IPS-15b (cell line): Measurements from ENCODE around the gene RAB33B.
"Not testable (repeated sequence)": the region's sequence is repeated elsewhere in the genome, so short reads cannot be mapped to it uniquely, and the experiment has no call there.

Source experiments
- H3K27me3 ChIP-seq: one replicate; pipeline ENCODE4 v1.6.1; 2013; ENCODE audit warnings: low read length; ENCODE audit not compliant: control insufficient read depth, insufficient read depth
- H3K36me3 ChIP-seq: one replicate; pipeline ENCODE4 v1.6.1; 2013; ENCODE audit warnings: low read length; ENCODE audit not compliant: control insufficient read depth, insufficient read depth
- H3K4me1 ChIP-seq: one replicate; pipeline ENCODE4 v1.6.1; 2013; ENCODE audit warnings: mild to moderate bottlenecking, low read length; ENCODE audit not compliant: control insufficient read depth, insufficient read depth
- H3K4me3 ChIP-seq: one replicate; pipeline ENCODE4 v1.5.1; 2013; ENCODE audit warnings: low read depth, low read length
- H3K9ac ChIP-seq: one replicate; pipeline ENCODE4 v1.6.1; 2013; ENCODE audit warnings: low read depth, mild to moderate bottlenecking, low read length
- H3K9me3 ChIP-seq: one replicate; pipeline ENCODE4 v1.6.1; 2013; ENCODE audit warnings: mild to moderate bottlenecking, low read length; ENCODE audit not compliant: control insufficient read depth, insufficient read depth

The RAB33B gene

GRCh38 chr4:139468756-139469155, 14.8 kb downstream of the RAB33B start:
- not testable (repeated sequence) for H3K4me1 ChIP-seq, H3K4me3 ChIP-seq

GRCh38 chr4:139469216-139469615, 15.3 kb downstream of the RAB33B start:
- H3K9me3 ChIP-seq, result no peaks in the 10 kb centered on the region
- H3K9ac ChIP-seq, result no peak overlapping the region

More at GRCh38 chr4:139468756-139469155, 14.8 kb downstream of the RAB33B start:
- not testable (repeated sequence) for H3K9me3 ChIP-seq, H3K9ac ChIP-seq, H3K36me3 ChIP-seq, H3K27me3 ChIP-seq

GRCh38 chr4:139469869-139470268, 15.9 kb downstream of the RAB33B start:
- Histone ChIP-seq H3K36me3 (no peaks in the 10 kb centered on the region), H3K9ac (no peak overlapping the region), H3K4me1 (no peaks in the 10 kb centered on the region), H3K9me3 (no peaks in the 10 kb centered on the region), H3K27me3 (no peaks in the 10 kb centered on the region), H3K4me3 (no peak overlapping the region)

More at GRCh38 chr4:139469216-139469615, 15.3 kb downstream of the RAB33B start:
- no peaks in the 10 kb centered on the region for H3K36me3 ChIP-seq
- no peak overlapping the region for H3K4me3 ChIP-seq
- H3K27me3 ChIP-seq, result no peaks in the 10 kb centered on the region
- H3K4me1 ChIP-seq, result no peaks in the 10 kb centered on the region

- H3K4me3 ChIP-seq, result no peak overlapping the region
- H3K4me1 ChIP-seq, result no peaks in the 10 kb centered on the region
- H3K9ac ChIP-seq, result no peak overlapping the region
- H3K36me3 ChIP-seq, result no peaks in the 10 kb centered on the region
- no peaks in the 10 kb centered on the region for H3K27me3 ChIP-seq
- H3K9me3 ChIP-seq, result no peaks in the 10 kb centered on the region
Measured at GRCh38 chr4:139470295-139470694, 16.4 kb downstream of the RAB33B start.

- H3K4me3 ChIP-seq, result no peak overlapping the region
Measured at GRCh38 chr4:139470997-139471665, 17.2 kb downstream of the RAB33B start.

GRCh38 chr4:139472852-139473251, 18.9 kb downstream of the RAB33B start:
- no peaks in the 10 kb centered on the region for H3K9me3 ChIP-seq
- no peaks in the 10 kb centered on the region for H3K36me3 ChIP-seq
- H3K4me1 ChIP-seq, result no peaks in the 10 kb centered on the region

More at GRCh38 chr4:139470997-139471665, 17.2 kb downstream of the RAB33B start:
- H3K4me1 ChIP-seq, result no peaks in the 10 kb centered on the region
- no peaks in the 10 kb centered on the region for H3K36me3 ChIP-seq
- H3K9ac ChIP-seq, result no peak overlapping the region
- no peaks in the 10 kb centered on the region for H3K27me3 ChIP-seq
- H3K9me3 ChIP-seq, result no peaks in the 10 kb centered on the region

GRCh38 chr4:139476363-139476762, 22.4 kb downstream of the RAB33B start:
- Histone ChIP-seq H3K9me3 (no peaks in the 10 kb centered on the region), H3K36me3 (no peaks in the 10 kb centered on the region), H3K9ac (no peak overlapping the region), H3K4me1 (no peaks in the 10 kb centered on the region), H3K27me3 (no peaks in the 10 kb centered on the region), H3K4me3 (no peak overlapping the region)

More at GRCh38 chr4:139472852-139473251, 18.9 kb downstream of the RAB33B start:
- Histone ChIP-seq H3K4me3 (no peak overlapping the region), H3K9ac (no peak overlapping the region), H3K27me3 (no peaks in the 10 kb centered on the region)

GRCh38 chr4:139481465-139481864, 27.5 kb downstream of the RAB33B start:
- no peaks in the 10 kb centered on the region for H3K4me1 ChIP-seq
- no peak overlapping the region for H3K9ac ChIP-seq
- H3K27me3 ChIP-seq, result no peaks in the 10 kb centered on the region
- H3K9me3 ChIP-seq, result no peaks in the 10 kb centered on the region
- H3K4me3 ChIP-seq, result no peak overlapping the region
- no peaks in the 10 kb centered on the region for H3K36me3 ChIP-seq

- H3K9ac ChIP-seq, result no peak overlapping the region
- H3K9me3 ChIP-seq, result no peaks in the 10 kb centered on the region
- no peaks in the 10 kb centered on the region for H3K27me3 ChIP-seq
- H3K4me3 ChIP-seq, result no peak overlapping the region
- no peaks in the 10 kb centered on the region for H3K36me3 ChIP-seq
- no peaks in the 10 kb centered on the region for H3K4me1 ChIP-seq
Measured at GRCh38 chr4:139483000-139483399, 29.1 kb downstream of the RAB33B start.

- Histone ChIP-seq H3K4me3 (no peak overlapping the region), H3K27me3 (no peaks in the 10 kb centered on the region), H3K9me3 (no peaks in the 10 kb centered on the region), H3K4me1 (no peaks in the 10 kb centered on the region), H3K36me3 (no peaks in the 10 kb centered on the region), H3K9ac (no peak overlapping the region)
Measured at GRCh38 chr4:139484783-139485311, 30.9 kb downstream of the RAB33B start.

- no peaks in the 10 kb centered on the region for H3K27me3 ChIP-seq
Measured at GRCh38 chr4:139488442-139488841, 34.5 kb downstream of the RAB33B start.

GRCh38 chr4:139489638-139490037, 35.7 kb downstream of the RAB33B start:
- Histone ChIP-seq H3K36me3 (no peaks in the 10 kb centered on the region), H3K4me3 (no peak overlapping the region), H3K4me1 (peaks cover 3% of the 10 kb centered on the region), H3K9ac (no peak overlapping the region), H3K9me3 (no peaks in the 10 kb centered on the region), H3K27me3 (no peaks in the 10 kb centered on the region)

More at GRCh38 chr4:139488442-139488841, 34.5 kb downstream of the RAB33B start:
- no peak overlapping the region for H3K4me3 ChIP-seq
- no peaks in the 10 kb centered on the region for H3K9me3 ChIP-seq
- H3K4me1 ChIP-seq, result peaks cover 3% of the 10 kb centered on the region
- no peaks in the 10 kb centered on the region for H3K36me3 ChIP-seq
- no peak overlapping the region for H3K9ac ChIP-seq
